NCI-H345 treated with DMSO at 0.1 percent for 48 hours (cell line): Measurements from ENCODE around the gene TRMT1L.

ENCODE experiments used
- DNase-seq: peaks from one replicate; lab custom pipeline; 2025; ENCODE audit not compliant: unreplicated experiment; lab: John Stamatoyannopoulos, UW

The TRMT1L gene

DNA sequence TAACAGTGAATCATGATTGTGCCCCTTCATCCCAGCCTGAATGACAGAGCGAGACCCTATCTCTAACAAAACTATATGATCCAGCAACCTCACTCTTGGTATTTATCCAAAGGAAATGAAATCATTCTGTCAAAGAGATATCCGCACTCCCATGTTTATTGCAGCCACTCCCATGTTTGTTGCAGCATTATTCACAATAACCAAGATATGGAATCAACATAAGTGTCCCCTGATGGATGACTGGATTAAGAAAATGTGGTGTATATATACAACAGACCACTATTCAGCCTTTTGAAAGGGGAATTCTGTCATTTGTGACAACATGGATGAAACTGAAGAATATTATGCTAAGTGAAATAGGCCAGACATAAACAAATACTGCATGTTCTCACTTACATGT, 44.4 kb downstream of the TRMT1L start:
- no peak for DNase-seq

DNA sequence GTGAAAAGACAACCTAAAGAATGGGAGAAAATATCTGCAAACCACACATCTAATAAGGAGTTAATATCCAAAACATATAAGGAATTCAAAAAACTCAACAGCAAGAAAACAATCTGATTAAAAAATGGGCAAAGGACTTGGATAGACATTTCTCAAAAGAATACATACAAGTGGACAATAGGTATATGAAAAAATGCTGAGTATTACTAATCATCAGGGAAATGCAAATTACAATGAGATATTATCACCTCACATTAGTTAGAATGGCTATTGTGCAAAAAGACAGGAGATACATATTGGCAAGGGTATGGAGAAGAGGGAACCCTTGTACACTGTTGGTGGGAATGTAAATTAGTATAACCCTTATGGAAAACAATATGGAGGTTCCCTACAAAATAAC, 44.9 kb downstream of the TRMT1L start:
- no peak for DNase-seq

DNA sequence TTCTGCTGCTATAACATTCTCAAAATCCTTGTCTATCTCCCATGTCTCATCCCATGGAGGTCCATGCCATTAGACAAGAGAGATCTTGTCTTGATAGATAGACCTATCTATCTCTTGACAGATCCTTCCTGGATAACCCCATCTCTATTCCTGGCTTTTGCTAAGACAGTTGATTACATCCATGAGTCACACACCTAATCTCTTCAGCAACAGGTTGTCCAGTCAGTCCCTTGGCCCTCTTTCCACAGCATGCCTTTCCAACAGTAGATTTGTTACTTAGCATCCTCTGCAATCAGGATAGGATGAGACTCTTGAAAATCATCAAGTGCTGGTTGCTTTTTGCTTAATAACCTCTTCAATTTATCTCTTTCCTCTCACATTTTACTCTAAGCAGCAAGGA, 46.6 kb downstream of the TRMT1L start:
- no peak for DNase-seq

DNA sequence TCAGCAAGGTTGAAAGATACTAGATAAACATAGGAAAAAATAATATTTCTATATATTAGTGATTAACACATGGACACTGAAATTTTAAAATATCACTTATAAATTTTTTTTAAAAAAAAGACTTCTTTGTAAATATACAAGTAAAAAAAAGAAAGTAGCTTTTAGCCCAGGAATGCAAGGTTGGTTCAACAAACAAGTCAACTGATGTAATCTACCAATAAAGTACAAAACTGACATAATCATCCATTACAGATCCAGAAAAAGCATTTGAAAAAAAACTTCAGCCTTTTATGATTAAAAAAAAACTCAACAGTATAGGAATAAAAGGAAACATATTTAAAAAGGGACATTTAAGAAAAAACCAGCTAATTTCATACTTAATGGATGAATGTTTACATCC, 48.4 kb downstream of the TRMT1L start:
- DNase-seq = no peak

DNA sequence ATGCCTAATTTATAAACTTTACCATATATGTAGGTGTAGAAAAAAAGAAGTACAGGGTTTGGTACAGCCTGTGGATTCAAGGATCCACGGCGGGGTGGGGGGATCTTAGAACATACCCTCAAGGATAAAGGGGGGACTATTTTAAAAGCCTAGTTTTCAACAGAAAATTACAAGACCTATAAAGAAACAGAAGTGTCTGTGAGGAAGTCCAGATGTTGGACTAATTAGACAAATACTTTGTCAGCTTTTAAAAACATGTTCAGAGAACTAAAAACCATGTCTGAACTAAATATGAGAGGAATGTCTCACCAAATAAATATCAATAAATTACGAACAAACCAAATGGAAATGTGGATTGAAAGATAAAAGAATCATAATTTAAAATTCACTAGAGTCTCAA, 51.6 kb downstream of the TRMT1L start:
- DNase-seq = no peak

DNA sequence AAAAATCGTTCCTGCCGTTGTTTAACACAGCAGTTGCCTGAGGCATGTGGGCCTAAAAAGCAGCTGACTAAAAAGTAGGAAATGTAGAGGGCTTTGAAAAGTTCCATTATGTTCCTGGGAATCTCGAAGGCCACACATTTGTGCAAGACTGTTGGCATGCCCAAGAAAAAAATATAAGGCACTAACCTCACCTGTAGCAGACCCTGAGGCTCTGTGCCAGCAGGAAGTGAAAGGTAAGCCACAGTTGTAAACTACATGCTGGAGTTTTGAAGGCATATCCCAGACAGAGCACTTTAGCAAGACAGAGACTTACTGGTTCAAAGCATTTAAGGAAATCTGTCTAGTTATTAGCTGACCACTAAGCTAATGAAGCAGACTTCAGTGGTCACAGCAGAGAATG, 52.7 kb downstream of the TRMT1L start:
- DNase-seq = no peak

DNA sequence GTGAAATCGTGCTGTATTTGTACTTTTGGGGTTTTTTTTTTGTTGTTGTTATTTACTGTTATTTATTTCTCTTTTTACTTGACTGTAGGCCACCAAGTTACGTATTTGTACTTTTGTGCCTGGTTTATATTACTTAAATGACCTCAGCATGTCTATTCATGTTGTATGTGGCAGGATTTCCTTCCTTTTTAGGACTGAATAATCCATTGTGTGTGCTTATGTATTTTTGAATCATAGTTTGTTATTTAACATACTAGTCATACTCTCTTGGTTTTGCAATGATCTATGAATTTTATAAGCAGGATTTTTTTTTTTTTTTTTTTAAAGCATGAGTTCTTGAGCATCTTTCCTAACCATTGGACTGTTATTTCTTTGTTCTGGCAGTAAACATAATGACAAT, 60.2 kb downstream of the TRMT1L start:
- DNase-seq = no peak

DNA sequence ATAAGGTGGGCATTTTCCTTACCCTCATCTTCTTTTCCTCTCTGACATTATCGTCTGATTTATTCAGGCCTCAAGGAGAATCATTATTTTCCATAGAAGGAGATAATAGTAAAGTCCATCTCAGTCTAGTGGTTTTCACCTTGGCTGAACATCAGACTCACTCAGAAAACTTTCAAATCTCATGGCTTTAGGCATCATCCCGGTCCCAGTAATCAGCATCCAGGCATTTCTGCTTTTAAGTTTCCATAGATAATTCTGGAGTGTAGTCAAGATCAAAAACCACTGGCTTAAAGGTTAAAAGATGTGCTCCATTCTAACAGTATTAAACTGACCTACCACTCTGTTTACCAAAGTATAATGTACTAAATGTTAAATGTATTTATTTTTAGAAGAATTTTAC, 62.0 kb downstream of the TRMT1L start:
- no peak for DNase-seq

DNA sequence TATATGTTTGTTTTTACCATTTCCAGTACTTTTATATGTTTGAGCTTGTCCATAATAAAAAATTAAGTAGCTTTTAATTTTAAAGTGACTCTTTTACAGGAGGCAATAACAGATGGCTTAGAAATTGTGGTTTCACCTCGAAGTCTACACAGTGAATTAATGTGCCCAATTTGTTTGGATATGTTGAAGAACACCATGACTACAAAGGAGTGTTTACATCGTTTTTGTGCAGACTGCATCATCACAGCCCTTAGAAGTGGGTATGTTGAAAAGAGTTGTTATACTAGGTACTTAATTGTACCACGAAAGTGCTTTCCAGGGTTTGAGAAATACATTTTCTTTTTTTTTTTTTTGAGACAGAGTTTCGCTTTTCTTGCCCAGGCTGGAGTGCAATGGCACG, 65.3 kb downstream of the TRMT1L start:
- DNase-seq = no peak

DNA sequence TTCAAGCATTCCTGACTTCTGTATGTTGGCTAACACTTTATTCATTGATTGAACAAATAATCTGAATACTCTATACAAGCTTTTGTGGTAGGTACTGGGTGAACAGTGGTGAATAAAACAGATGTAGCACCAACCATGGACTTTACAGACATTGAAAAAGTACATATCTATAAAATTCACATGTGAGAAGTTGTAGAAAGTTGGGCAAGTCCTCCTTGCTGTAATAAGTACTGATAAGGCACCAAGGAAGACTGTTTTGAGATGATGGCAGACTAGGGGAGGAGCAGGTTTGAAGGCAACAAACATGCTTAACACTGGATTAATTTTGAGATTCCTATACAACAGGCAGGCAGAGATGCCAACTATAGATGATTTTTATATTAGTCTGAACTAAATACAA, 69.0 kb downstream of the TRMT1L start:
- no peak for DNase-seq

DNA sequence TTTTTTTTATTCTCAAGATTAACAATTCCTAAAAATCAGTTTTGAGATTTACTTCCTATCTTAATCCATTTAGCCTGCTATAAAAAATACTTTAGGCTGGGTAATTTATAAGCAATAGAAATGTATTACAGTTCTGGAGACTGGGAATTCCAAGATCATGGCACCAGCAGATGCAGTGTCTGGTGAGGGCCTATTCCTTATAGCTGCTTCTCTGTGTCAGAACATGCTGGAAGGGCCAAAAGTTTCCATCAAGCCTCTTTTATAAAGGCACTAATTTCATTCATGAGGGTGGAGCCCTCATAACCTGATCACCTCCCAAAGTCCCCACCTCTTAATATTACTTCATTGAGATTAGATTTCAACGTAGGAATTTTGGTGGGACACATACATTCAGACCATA, 69.7 kb downstream of the TRMT1L start:
- DNase-seq = no peak

DNA sequence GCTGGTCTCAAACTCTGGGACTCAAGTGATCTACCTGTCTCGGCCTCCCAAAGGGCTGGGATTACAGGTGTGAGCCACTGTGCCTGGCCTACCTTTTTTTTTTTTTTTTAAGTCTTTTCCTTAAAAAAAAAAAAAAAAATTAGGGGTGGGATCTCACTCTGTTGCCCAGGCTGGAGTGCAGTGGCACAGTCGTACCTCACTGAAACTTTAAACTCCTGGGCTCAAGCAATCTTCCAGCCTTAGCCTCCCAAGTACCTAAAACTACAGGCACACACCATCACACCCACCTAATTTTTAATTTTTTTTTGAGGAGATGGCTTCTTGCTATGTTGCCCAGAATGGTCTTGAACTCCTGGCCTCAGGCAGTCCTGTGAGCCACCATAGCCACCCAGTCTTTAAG, 72.9 kb downstream of the TRMT1L start:
- no peak for DNase-seq

DNA sequence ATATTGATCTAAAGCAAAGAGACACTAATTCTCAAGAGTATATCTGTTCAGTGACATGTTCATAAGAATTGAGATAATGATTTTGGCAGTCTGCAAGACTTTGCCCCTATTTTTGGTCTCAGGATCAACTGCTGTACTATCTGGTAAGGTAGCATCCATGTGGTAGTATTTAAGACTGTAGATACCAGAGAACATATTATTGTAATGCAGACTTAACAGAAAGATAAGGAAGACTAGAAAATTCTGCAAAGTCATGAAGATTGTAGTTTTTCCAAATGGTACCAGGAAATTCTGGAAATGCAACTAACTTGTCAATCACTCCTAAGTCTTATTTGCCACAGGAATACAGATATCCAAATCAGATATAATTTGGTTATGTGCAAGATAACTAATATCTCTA, 76.3 kb downstream of the TRMT1L start:
- DNase-seq = no peak

DNA sequence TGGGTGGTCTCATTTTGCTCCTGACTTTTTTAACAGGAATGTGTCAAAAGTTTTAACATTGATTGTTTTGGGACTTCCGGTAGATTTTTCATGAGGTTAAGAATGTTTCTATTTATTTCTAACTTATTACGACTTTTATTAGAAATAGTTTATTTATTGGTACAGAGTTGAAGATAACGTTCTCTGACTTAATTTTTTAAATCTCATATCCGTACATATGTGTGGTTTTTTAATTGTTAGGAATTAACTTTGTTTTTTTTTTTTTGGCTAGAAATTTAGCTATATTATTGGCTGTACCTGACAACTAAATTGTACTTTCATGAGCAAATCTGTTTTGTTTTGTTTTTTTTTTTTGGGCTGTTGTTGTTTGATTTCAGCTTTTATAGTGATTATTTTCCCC, 79.4 kb downstream of the TRMT1L start:
- DNase-seq = no peak

DNA sequence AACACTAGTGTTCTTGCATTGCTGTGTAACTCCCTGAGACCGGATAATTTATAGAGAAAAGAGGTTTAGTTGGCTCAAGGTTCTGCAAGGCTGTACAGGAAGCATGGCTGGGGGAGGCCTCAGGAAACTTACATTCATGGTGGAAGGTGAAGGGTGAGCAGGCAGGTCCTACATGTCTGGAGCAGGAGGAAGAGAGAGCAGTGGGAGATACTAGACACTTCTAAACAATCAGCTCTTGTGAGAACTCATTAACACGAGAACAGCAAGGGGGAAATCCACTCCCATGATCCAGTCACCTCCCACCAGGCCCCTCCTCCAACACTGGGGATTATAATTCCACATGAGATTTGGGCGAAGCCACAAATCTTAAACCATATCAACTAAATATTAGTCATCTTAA, 81.3 kb downstream of the TRMT1L start:
- DNase-seq = no peak

DNA sequence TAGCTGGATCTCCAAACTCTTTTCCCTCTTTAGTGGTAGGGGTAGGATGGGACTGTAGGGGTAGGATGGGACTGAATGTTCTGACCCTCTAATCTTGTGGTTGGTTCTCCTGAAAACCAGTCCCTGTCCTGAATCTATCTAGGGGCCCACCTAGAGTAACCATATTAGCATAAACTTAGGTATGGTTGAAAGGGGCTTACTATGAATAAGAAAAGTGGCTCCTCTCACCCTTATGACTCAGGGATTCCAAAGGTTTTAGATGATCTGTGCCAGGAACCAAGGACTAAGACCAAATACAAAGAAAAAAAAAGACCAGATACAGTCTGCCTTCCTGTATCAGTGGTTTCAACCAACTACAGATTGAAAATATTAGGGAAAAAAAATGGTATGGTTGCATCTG, 82.4 kb downstream of the TRMT1L start:
- DNase-seq = no peak

DNA sequence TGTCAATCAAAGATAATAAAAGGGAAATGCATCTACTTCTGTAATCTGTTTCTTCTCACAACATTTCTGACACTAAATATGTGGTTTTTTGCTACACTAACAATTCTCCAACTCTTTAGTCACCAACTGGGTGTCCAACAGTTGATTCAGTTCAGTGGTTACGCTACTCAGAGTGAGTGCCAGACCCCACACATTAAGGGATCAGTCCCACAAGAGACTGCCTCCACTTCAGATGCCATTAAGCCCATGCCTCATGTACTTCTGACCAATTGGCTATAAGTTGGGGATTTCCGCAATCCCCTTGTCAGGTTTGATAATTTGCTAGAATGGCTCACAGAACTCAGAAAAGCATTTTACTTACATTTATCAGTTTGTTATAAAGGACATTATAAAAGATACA, 83.0 kb downstream of the TRMT1L start:
- DNase-seq = no peak

DNA sequence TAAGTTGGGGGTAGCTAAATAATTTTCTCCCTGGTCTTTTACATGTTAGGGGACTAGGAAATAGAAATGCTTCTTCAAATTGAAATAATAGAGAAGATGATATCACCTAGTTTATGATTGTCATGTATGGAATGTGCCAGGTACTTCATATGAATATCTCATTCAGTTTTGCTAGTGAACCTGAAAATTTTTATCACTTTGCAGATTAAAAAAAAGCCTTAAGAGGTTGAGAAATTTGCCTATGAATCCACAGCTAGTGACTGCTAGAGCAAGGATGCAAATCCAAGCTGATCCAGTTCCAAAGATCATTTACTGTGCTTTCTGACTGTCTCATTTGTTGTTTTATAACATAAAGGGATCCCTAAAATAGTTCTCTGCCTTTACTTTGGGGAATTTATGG, 86.7 kb downstream of the TRMT1L start:
- DNase-seq = no peak

DNA sequence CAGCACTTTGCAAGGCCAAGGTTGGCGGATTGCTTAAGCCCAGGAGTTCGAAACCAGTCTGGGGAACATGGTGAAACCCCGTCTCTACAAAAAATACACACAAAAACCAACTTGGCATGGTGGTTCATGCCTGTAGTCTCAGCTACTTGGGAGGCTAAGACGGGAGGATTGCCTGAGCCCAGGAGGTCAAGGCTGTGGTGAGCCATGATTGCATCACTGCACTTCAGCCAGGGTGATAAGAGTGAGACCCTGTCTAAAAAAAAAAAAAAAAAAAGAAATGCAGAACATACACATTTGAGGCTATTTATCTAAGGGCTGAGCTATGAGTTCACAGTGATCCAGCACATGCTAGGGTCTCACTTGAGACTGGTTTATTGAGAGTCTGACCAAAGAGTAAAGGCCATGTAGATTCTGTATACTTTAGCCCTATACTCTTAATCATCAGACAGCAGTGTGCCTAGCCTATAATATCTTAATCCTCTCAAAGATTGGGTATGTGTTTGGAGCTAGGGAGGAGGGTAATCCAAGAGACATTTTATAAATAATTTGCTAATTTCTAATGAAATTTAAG, 87.5 kb downstream of the TRMT1L start:
- no peak for DNase-seq

DNA sequence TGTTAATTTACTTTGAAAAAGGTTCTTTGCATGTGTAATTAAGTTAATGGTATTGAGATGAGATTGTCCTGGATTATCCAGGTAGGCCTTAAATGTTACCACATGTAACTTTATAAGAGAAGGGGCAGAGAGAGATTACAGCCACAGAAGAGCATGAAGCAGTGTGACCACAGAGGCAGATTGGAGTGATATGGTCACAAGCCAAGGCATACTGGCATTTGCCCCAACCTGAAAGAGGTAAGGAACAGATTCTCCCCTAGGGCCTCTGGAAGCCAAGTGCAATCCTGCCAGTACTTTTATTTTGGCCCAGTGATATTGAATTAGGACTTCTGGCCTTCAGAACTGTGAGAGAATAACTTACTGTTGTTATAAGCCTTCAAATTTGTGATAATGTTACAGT, 88.4 kb downstream of the TRMT1L start:
- DNase-seq = no peak
